OCI-LY7 (cell line): ENCODE results near the gene LYSMD4. TPM values are rescaled to one million over a fixed set of nuclear protein-coding genes. Genes with fewer than 3 reads are reported as not detected.
"Not testable (repeated sequence)": the region's sequence is repeated elsewhere in the genome, so short reads cannot be mapped to it uniquely, and the experiment has no call there.

Experiments
- BruUV-seq: library from RNA; stranded (reverse); fragments of 400-500 nt; replicated peaks from 2 replicates; lab custom pipeline; 2021; lab: Mats Ljungman, UMichigan
- CTCF ChIA-PET: fragments of 300-600 bp; sonication (Branson Sonifier 250); formaldehyde crosslinking; loops from one replicate; lab custom pipeline; 2022; ENCODE audit warnings: antibody characterized with exemption; ENCODE audit not compliant: unreplicated experiment; lab: Charles Lee
- POLR2A ChIA-PET: fragments of 300-600 bp; sonication (Branson Sonifier 250); formaldehyde crosslinking; loops from one replicate; lab custom pipeline; 2022; ENCODE audit warnings: antibody characterized with exemption; lab: Charles Lee
- DNase-seq: peaks from one replicate; pipeline ENCODE4 v3.0.0-alpha.2; 2015; ENCODE audit warnings: low spot score
- H2AFZ ChIP-seq: fragments of 200-600 bp; sonication (generic), shearing (Covaris generic); 2 replicates; pipeline ENCODE4 v1.6.1; 2014; ENCODE audit warnings: mild to moderate bottlenecking, antibody characterized with exemption, low read length, moderate library complexity
- H3K27ac ChIP-seq: fragments of 200-600 bp; sonication (generic); 2 replicates; pipeline ENCODE4 v1.5.1; 2014; ENCODE audit warnings: mixed run types, low read depth, mild to moderate bottlenecking, moderate library complexity, low read length, inconsistent platforms; ENCODE audit not compliant: poor library complexity, severe bottlenecking
- H3K36me3 ChIP-seq: fragments of 200-600 bp; sonication (generic); 2 replicates; pipeline ENCODE4 v1.6.1; 2014; ENCODE audit warnings: mild to moderate bottlenecking, antibody characterized with exemption, low read length, moderate library complexity, mixed read lengths; ENCODE audit not compliant: insufficient read depth
- H3K4me1 ChIP-seq: fragments of 200-600 bp; sonication (generic); 2 replicates; pipeline ENCODE4 v1.5.1; 2014; ENCODE audit warnings: mild to moderate bottlenecking, low read length; ENCODE audit not compliant: insufficient read depth, poor library complexity, severe bottlenecking
- H3K4me2 ChIP-seq: fragments of 200-600 bp; sonication (generic); 2 replicates; pipeline ENCODE4 v1.6.1; 2014; ENCODE audit warnings: mild to moderate bottlenecking, low read length
- H3K4me3 ChIP-seq: fragments of 200-600 bp; sonication (generic); 2 replicates; pipeline ENCODE4 v1.5.1; 2014; ENCODE audit warnings: mild to moderate bottlenecking, low read depth, low read length; ENCODE audit not compliant: poor library complexity, severe bottlenecking
- H3K79me2 ChIP-seq: fragments of 200-600 bp; sonication (generic); 2 replicates; pipeline ENCODE4 v1.6.1; 2016; ENCODE audit warnings: low read depth, mild to moderate bottlenecking, low read length, moderate library complexity, mixed read lengths; ENCODE audit not compliant: insufficient read depth
- H3K9me2 ChIP-seq: fragments of 200-600 bp; sonication (generic); 2 replicates; pipeline ENCODE4 v1.6.1; 2016; ENCODE audit warnings: mild to moderate bottlenecking, low read length, mixed read lengths; ENCODE audit not compliant: insufficient read depth
- H3K9me3 ChIP-seq: fragments of 200-600 bp; sonication (generic); 2 replicates; pipeline ENCODE4 v1.6.1; 2014; ENCODE audit warnings: mild to moderate bottlenecking, mixed run types, low read length, mixed read lengths
- H4K20me1 ChIP-seq: fragments of 200-600 bp; sonication (generic); 2 replicates; pipeline ENCODE4 v1.6.1; 2014; ENCODE audit warnings: mild to moderate bottlenecking, antibody characterized with exemption, low read length, moderate library complexity, mixed read lengths; ENCODE audit not compliant: insufficient read depth
- EZH2phosphoT487 ChIP-seq: fragments of 200-600 bp; sonication (generic); IDR thresholded peaks from 2 replicates; pipeline ENCODE4 v1.6.1; 2018; ENCODE audit warnings: low read depth, borderline replicate concordance, mild to moderate bottlenecking, mixed run types, antibody characterized with exemption, low read length, moderate library complexity, mixed read lengths
- intact Hi-C: fragments of 100-400 bp; cut with micrococcal nuclease; formaldehyde crosslinking; loops from one replicate; pipeline ENCODE4 v1.10.0; 2022; ENCODE audit not compliant: unreplicated experiment
- total RNA-seq, 2 experiments: library from RNA; depleted of rRNA in 1 of 2; stranded (reverse); fragments of >200 nt in 1 of 2; shearing (Covaris generic) in 1 of 2; gene quantifications; 2 replicates each; pipeline ENCODE4 v1.2.3, GENCODE V29; 2014 to 2022
- TF ChIP-seq, protein P1 (sequence below): fragments of 200-600 bp; sonication (generic); conservative IDR thresholded peaks from 2 replicates; pipeline ENCODE4 v1.5.1; 2014; ENCODE audit warnings: mild to moderate bottlenecking, antibody characterized with exemption, low read length, moderate library complexity, mixed read lengths

LYSMD4 gene
- total RNA-seq, 2 experiments from 2014 or later = 6.5 to 7.7 TPM

DNA sequence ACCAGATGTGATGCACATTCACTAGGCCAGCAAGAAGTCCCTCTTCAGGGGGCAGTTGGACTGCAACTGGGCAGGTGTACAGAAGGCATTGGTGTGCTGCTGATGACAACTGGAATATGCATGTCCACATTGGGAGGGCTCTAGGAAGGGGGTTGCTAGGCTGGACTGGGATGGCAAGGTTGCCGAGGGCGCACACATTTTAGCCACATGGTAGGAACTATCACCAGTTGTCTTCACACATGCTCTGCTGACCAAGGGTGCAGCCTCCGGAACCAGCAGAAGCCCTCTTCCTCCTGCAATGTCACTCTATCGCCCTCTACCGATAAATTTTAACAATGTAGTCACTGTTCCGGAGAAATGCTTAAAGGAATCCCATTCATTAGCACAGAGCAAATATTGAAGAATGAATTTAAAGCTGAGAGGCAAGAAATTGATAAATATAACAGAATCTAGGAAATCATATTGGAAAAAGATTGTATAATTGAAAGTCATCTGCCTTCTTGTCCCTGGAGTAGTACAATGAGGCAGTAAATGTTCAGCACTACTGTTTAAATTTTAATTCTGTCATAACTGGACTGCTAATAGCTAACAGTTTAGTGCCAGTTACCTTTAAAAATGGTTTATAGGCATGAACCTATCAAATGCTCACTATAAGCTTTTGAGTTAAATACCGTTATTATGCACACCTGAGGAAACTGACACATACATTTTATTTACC lies 22.6 kb upstream of the LYSMD4 start:
- Histone ChIP-seq H3K79me2 (no peaks in the 10 kb centered on the region), H3K27ac (no peak overlapping the region), H3K9me3 (no peaks in the 10 kb centered on the region), H3K4me3 (no peak overlapping the region), H4K20me1 (no peaks in the 10 kb centered on the region), H3K36me3 (no peaks in the 10 kb centered on the region), H3K4me2 (no peak overlapping the region), H3K4me1 (no peaks in the 10 kb centered on the region), H3K9me2 (no peaks in the 10 kb centered on the region), H2AFZ (no peak overlapping the region)
- BruUV-seq = no TSS peak
- intact Hi-C loops = loop anchor here (5.0 kb wide), 1 partner anchor 484 kb away; no protein-coding TSS in a partner anchor
- ChIA-PET POLR2A (interaction anchor here (1.1 kb wide), 1 partner anchor 37 kb away, joined by 3 read pairs; no protein-coding TSS in a partner anchor), CTCF (no interaction called here)
- DNase-seq = peak; percentile 66
- TF ChIP-seq, protein P1, sequence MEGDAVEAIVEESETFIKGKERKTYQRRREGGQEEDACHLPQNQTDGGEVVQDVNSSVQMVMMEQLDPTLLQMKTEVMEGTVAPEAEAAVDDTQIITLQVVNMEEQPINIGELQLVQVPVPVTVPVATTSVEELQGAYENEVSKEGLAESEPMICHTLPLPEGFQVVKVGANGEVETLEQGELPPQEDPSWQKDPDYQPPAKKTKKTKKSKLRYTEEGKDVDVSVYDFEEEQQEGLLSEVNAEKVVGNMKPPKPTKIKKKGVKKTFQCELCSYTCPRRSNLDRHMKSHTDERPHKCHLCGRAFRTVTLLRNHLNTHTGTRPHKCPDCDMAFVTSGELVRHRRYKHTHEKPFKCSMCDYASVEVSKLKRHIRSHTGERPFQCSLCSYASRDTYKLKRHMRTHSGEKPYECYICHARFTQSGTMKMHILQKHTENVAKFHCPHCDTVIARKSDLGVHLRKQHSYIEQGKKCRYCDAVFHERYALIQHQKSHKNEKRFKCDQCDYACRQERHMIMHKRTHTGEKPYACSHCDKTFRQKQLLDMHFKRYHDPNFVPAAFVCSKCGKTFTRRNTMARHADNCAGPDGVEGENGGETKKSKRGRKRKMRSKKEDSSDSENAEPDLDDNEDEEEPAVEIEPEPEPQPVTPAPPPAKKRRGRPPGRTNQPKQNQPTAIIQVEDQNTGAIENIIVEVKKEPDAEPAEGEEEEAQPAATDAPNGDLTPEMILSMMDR = peak; percentile 92
- no peak for TF ChIP-seq EZH2phosphoT487

DNA sequence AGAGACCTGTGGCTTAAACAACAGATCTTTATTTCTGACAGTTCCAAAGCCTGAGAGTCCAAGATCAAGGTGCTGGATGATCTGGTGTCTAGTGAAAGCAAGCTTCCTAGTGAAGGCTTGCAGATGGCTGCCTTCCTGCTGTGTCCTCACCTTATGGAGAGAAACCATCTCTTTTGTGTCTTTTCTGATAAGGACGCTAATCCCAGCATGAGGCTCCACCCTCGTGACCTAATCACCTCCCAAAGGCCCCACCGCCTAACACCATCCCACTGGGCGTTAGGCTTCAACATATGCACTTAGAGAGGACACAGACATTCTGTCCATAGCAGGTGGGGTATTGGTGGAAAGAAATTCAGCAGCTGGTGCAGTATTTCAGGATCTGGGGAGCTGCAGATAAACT lies 19.8 kb upstream of the LYSMD4 start:
- Histone ChIP-seq H2AFZ (no peak overlapping the region), H3K4me2 (no peak overlapping the region), H3K27ac (no peak overlapping the region), H3K36me3 (no peaks in the 10 kb centered on the region), H3K9me3 (no peaks in the 10 kb centered on the region), H3K79me2 (no peaks in the 10 kb centered on the region), H3K9me2 (no peaks in the 10 kb centered on the region), H3K4me1 (no peaks in the 10 kb centered on the region), H3K4me3 (no peak overlapping the region), H4K20me1 (no peaks in the 10 kb centered on the region)
- DNase-seq = no peak
- POLR2A ChIA-PET = interaction anchor here (2.1 kb wide), 1 partner anchor 20 kb away, joined by 6 read pairs; the partner anchor contains the start of gene LYSMD4
- no peak for TF ChIP-seq EZH2phosphoT487
- TF ChIP-seq, protein P1 = no peak
- CTCF ChIA-PET = no interaction called here
- no TSS peak for BruUV-seq
- intact Hi-C loops = no loop called here

DNA sequence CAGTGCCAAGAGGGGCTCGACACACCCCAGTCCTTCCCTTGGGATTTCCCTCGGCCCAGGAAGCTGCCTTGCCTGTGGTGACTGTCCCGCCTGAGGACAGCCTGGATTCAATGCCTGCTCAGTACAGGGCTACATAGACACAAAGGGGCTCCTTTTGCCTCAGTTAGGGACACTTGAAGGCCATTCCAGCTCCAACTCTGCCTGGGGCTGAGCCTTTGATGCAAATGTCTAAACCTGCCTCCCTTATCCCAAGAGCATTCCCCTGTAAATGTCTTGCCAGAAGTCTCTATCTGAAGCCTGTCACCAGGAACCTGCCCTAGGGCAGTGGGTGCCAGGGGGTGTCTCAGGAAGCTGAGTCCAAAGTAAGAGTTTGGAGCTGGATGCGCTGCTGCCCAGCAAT lies 19.3 kb upstream of the LYSMD4 start:
- no peak for TF ChIP-seq EZH2phosphoT487
- TF ChIP-seq, protein P1 = no peak
- intact Hi-C loops = no loop called here
- Histone ChIP-seq H3K79me2 (no peaks in the 10 kb centered on the region), H3K4me2 (no peak overlapping the region), H3K4me3 (no peak overlapping the region), H2AFZ (no peak overlapping the region), H3K36me3 (no peaks in the 10 kb centered on the region), H4K20me1 (no peaks in the 10 kb centered on the region), H3K9me3 (no peaks in the 10 kb centered on the region), H3K9me2 (no peaks in the 10 kb centered on the region), H3K27ac (no peak overlapping the region), H3K4me1 (no peaks in the 10 kb centered on the region)
- CTCF ChIA-PET = no interaction called here
- no peak for DNase-seq
- no TSS peak for BruUV-seq
- POLR2A ChIA-PET = no interaction called here

DNA sequence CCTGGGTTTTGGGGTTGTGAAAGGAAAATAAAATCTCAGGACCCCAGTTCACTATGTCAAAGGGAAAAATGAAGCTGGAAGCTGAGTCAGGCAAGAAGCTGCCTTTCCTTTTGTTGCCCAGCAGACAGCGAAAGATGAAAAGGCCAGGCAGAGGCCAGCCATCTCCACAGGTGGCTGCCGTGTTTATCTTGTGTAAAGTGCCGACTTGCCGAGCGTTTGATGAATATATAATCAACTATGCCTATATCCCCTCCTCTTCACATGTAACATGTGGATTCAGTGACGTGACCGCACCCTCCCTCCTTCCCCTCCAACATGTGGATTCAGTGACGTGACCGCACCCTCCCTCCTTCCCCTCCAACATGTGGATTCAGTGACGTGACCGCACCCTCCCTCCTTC lies 17.1 kb upstream of the LYSMD4 start:
- BruUV-seq, H3K36me3 ChIP-seq, H3K4me2 ChIP-seq, H3K79me2 ChIP-seq, POLR2A ChIA-PET, H3K9me2 ChIP-seq, intact Hi-C loops, H3K27ac ChIP-seq, H3K4me1 ChIP-seq, DNase-seq, H3K9me3 ChIP-seq, H4K20me1 ChIP-seq, H2AFZ ChIP-seq, H3K4me3 ChIP-seq, CTCF ChIA-PET: not testable (repeated sequence)
